HEK293T (cell line): ENCODE measurements around the gene CRAT.

Source experiments
- FOXA1 ChIP-seq: fragments of 450-650 bp; IDR thresholded peaks from 2 replicates; pipeline ENCODE4 v1.6.1; 2016; ENCODE audit warnings: mild to moderate bottlenecking
- FOXM1 ChIP-seq: fragments of 450-650 bp; IDR thresholded peaks from 2 replicates; pipeline ENCODE4 v1.6.1; 2017; ENCODE audit warnings: mild to moderate bottlenecking, borderline replicate concordance
- SP1 ChIP-seq: fragments of 450-650 bp; IDR thresholded peaks from 2 replicates; pipeline ENCODE4 v1.6.1; 2017
- SUZ12 ChIP-seq: fragments of 450-650 bp; IDR thresholded peaks from 2 replicates; pipeline ENCODE4 v1.6.1; 2016; ENCODE audit warnings: mild to moderate bottlenecking
- ZNF384 ChIP-seq: fragments of 450-650 bp; IDR thresholded peaks from 2 replicates; pipeline ENCODE4 v1.6.1; 2016

DNA sequence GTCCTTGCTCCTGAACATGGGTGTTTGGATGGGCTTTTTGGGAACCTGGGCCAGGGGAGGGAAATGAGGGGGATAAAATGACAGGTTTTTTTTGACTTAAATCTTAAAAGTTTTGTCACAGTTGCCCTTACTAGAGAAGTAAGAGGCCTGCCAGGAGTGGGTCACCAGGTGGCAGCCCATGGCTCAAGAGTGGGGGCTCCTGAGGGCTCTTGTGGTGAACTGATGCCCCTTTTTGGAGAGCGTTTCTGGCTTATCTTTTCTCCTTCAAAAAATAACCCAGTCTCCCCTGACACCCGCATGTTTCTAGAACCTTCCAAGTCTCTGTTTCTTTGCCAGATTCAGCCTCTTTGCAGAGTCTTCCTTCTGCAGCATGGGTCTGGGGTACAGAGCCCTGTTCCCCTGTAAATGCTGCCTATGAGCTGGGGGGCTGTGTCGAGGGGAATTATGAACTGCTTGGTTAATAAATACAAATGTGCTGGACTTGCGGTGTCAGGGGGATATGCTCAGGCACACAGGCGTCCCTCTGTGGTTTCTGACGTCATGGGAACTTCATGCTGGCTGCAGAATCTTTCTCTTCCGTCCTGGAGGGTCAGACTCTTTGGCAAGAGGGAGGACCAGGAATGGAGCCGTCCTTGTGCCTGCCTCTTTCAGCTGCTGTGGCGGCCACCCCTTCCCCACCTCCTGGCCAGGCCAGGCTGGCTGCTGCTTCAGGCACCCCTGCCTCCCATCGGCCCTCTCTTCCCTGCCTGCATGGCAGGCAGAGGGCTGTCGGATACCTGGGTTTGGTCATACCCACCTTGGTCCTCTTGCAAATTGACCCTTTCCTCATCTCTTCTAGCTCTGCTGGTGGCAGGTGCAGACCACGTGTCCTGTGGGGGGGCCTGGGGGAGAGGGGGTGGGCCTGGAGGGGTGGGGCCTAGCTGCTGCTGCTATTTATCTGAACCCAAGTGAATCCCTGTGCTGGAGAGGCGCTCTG is 30.8 kb upstream of the CRAT start:
- TF ChIP-seq SP1 (no peak), ZNF384 (no peak), FOXA1 (no peak), FOXM1 (no peak), SUZ12 (no peak)
